H7 (cell line): ENCODE data around the gene CHADL. TPM values are rescaled to one million over a fixed set of nuclear protein-coding genes. Genes with fewer than 3 reads are reported as not detected.
"Not testable (repeated sequence)": the region's sequence is repeated elsewhere in the genome, so short reads cannot be mapped to it uniquely, and the experiment has no call there.

Source experiments
- DNase-seq: peaks from one replicate; pipeline ENCODE4 v3.0.0; 2012
- H3K27me3 ChIP-seq: 2 replicates; pipeline ENCODE4 v1.6.0; 2011; ENCODE audit warnings: mild to moderate bottlenecking, low read length; ENCODE audit not compliant: control insufficient read depth, insufficient read depth
- H3K36me3 ChIP-seq: replicated peaks from 2 replicates; pipeline ENCODE4 v1.5.1; 2011; ENCODE audit warnings: low read length; ENCODE audit not compliant: control insufficient read depth, insufficient read depth
- H3K4me3 ChIP-seq: 2 replicates; pipeline ENCODE4 v1.5.1; 2011; ENCODE audit warnings: low read depth, mild to moderate bottlenecking, control low read depth, low read length, moderate library complexity; ENCODE audit not compliant: insufficient read depth
- total RNA-seq: library from RNA; depleted of rRNA; stranded (reverse); fragments of >200 nt; shearing (Covaris generic); gene quantifications from 2 replicates; pipeline ENCODE4 v1.2.3, GENCODE V29; 2014; rRNA removed

Gene CHADL
- total RNA-seq, 1 experiment from 2014 or later: not detected

DNA sequence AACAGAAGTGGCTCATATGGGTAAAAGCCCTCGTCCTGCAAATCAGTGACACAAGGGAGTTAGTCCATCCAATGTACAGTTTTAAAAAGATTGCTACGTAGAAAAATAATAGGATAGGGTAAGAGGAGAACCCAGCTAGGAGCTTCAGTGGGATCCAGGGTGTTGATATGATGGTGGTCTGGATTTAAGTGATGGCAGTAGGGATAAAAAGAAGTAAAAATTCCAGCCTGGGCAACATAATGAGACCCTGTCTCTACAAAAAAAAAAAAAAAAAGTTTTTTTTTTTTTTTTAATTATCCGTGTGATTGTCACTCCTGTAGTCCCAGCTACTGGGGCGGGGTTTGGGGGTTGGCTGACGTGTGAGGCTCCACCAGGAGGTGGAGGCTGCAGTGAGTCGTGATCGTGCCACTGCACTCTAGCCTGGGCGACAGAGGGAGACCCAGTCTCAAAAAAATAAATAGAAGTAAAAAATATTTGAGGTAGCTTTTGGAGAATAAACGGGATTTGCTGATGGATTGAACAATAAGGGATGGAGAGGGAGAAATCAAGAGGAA is 42.6 kb downstream of the CHADL start:
- Histone ChIP-seq H3K27me3 (peaks cover 32% of the 10 kb centered on the region), H3K36me3 (no peaks in the 10 kb centered on the region), H3K4me3 (peak overlapping the region; percentile 79)
- DNase-seq: no peak

DNA sequence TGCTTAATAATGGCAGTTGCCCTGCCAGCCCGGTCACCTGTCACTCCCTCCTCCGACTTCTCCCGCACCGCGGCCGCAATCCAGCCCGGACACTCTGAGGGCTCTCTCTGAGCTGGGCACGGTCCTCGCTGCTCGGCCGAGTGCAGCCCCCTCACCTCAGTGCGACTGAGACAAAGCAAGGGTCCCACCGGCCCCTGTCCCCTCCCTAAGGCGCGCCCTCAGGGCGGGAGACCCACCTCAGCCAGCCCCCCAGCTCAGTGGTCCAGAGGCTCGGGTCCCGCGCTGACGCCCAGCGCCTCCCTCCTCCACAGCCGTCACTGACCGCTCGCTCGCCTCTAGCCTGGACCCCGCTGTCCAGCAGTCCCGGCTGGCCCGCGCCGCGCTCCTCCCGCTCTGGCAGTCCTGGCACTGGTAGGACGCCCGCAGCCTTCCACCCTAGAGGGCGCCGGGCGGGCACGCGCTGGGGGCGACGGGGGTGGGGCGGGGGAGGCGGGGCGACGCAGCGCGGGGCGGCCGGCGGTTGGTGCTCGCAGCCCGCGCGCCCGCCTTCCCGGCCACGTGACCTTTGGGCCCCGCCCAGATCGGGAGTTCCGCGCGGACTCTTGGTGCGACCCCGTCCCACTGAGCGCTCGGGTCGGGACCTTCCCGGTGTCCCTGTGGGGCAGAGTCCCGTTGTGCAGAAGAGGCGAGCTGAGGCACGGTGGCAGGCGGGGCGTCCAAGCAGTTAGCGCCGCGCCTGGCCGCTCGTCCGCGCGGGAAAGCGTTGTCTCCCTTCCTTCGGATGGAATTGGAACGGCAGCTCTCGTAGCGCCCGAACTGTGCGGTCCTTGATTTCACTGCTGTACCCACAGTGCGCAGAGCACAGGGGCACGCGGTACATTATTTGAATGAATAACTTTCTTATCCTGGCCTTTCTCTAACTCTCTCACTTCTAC is 43.4 kb downstream of the CHADL start:
- H3K36me3 ChIP-seq: no peaks in the 10 kb centered on the region
- H3K4me3 ChIP-seq: peak overlapping the region; percentile 79
- peak; percentile 98 for DNase-seq
- peaks cover 32% of the 10 kb centered on the region for H3K27me3 ChIP-seq

DNA sequence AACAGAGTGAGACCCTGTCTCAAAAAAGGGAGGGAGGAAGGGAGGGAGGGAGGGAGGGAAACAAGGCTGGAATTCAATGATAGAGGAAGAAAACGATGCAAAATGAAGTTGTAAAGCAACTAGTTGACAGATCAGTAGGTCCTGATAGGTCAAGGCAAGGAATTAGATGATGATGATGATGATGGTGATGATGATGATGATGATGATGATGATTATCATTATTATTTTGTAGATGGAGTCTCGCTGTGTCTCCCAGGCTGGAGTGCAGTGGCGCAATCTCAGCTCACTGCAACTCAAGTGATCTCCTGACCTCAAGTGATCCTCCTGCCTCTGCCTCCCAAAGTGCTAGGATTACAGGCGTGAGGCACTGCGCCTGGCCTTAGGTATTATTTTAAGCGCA is 46.9 kb downstream of the CHADL start:
- Histone ChIP-seq H3K36me3 (no peaks in the 10 kb centered on the region), H3K4me3 (no peak overlapping the region), H3K27me3 (peaks cover 22% of the 10 kb centered on the region)
- no peak for DNase-seq

DNA sequence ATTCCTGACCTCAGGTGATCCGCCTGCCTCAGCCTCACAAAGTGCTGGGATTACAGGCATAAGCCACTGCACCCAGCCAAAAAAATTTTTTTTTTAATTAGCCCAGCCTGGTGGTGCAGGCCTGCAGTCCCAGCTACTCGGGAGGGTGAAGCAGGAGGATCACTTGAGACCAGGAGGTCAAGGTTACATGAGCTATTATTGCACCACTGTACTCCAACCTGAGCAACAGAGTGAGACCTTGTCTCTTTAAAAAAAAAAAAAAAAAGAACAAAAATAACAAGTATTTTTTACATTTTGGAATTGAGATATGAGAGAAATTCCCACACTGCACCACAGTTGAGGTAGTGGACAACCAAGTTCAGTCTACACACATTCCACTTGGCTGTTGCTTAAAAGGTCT is 49.3 kb downstream of the CHADL start:
- H3K36me3 ChIP-seq: no peaks in the 10 kb centered on the region
- no peak overlapping the region for H3K4me3 ChIP-seq
- H3K27me3 ChIP-seq: peaks cover under 1% of the 10 kb centered on the region; the same call in 1 of the 2 replicates
- DNase-seq: no peak

DNA sequence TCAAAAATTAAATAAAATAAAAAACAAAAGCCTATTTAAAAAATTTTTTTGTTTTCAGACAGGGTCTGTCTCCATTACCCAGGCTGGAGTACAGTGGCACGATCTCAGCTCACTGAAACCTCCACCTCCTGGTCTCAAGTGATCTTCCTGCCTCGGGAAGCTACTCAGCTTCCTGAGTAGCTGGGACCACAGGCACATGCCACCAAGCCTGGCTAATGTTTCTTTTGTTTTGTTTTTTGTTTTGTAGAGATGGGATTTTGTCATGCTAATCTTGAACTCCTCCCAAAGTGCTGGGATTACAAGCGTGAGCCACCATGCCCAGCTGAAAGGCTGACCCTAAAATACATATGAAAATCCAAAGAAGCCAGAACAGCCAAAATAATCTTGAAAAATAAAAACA is 56.1 kb downstream of the CHADL start:
- no peaks in the 10 kb centered on the region for H3K27me3 ChIP-seq
- no peaks in the 10 kb centered on the region for H3K36me3 ChIP-seq
- no peak for DNase-seq
- H3K4me3 ChIP-seq: no peak overlapping the region

DNA sequence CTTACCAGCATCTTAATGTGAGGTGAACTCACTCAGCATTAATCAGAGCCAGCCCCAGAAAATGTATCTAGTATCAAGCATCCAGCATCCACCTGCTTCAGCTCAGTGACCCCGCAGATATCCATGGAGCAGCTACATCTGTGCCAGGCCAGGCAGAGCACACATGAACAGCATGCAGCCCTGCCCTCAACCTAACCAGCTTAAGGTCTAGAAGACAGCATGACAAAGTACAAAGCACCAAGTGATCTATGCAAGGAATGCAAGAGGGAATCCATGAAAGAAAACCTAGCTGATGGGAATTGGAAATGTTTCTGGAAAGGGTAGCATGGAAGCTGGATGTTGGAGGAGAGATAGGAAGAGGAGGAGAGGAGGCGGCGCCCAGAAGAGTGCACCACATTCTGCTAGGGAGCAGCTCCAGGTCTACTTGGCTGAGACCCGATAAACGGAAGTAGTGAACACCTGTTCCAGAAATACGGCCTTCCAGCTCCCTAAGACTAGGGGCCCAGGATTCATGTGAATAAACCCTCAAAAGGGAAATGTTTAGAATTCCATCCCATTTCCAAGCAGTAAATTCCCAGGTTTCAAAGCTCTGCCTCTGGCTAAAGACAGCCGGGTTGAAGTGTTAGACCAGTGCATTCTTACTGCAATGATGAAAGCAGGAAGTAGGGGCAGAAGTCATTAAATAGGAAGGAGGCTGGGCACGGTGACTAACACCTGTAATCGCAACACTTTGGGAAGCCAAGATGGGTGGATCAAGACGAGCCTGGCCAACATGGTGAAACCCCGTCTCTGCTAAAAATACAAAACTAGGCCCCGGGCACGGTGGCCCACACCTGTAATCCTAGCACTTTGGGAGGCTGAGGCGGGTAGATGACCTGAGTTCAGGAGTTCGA is 59.1 kb downstream of the CHADL start:
- no peak for DNase-seq

DNA sequence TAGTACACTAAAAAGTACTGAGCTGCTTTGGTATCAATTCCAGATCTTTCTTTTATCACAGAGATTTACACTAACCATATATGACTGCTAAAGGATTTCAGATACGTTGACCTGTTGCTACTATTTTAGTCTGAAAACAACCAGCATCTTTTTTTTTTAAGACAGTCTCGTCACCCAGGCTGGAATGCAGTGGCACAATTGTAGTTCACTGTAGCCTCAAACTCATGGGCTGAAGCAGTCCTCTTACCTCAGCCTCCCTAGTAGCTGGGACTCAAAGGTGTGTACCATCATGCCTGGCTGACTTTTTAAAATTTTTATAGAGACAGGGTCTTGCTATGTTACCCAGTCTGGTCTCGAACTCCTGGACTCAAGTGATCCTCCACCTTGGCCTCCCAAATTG is 59.8 kb downstream of the CHADL start:
- Histone ChIP-seq H3K27me3 (no peaks in the 10 kb centered on the region), H3K36me3 (peaks cover 28% of the 10 kb centered on the region), H3K4me3 (no peak overlapping the region)
- DNase-seq: no peak

More for the DNA sequence above, 59.1 kb downstream of the CHADL start:
- no peaks in the 10 kb centered on the region for H3K27me3 ChIP-seq
- H3K36me3 ChIP-seq: peaks cover 21% of the 10 kb centered on the region
- no peak overlapping the region for H3K4me3 ChIP-seq

DNA sequence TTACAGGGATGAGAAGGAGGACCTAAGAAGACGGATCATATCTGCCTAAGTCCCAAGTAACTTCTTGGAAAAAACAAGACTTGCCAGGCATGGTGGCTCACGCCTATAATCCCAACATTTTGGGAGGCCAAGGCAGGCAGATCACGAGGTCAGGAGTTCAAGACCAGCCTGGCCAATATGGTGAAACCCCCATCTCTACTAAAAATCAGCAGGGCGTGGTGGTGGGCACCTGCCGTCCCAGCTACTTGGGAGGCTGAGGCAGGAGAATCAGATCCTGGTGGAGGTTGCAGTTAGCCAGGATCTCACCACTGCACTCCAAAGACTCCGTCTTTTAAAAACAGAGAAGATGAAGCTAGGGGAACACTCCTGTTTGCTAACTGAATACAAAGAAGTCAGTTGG is 60.4 kb downstream of the CHADL start:
- not testable (repeated sequence) for DNase-seq, H3K27me3 ChIP-seq, H3K4me3 ChIP-seq
- H3K36me3 ChIP-seq: peaks cover 31% of the 10 kb centered on the region

Other genes starting within 250 kb of the CHADL start
- 32.8 and 60.0 TPM in 2 replicates for gene EP300, start 148.3 kb downstream of the CHADL start, total RNA-seq
- 19.8 and 20.9 TPM in 2 replicates for gene L3MBTL2, start 35.6 kb downstream of the CHADL start, total RNA-seq
- gene RANGAP1, start 45.3 kb upstream of the CHADL start, total RNA-seq: 115 and 133 TPM in 2 replicates
- 58.2 TPM in 2 replicates for gene ZC3H7B, start 60.6 kb upstream of the CHADL start, total RNA-seq
- gene TEF, start 141.0 kb upstream of the CHADL start, total RNA-seq: 4.8 and 12.7 TPM in 2 replicates
- 31.7 and 33.1 TPM in 2 replicates for gene TOB2, start 205.9 kb upstream of the CHADL start, total RNA-seq
- 111 and 115 TPM in 2 replicates for gene PHF5A, start 227.8 kb upstream of the CHADL start, total RNA-seq
- gene ACO2, start 228.2 kb upstream of the CHADL start, total RNA-seq: 101 and 103 TPM in 2 replicates